C4-2B (cell line): ENCODE data around the gene ZNF391.

Experiments used
- CTCF ChIP-seq: fragments of 450-650 bp; conservative IDR thresholded peaks from 2 replicates; pipeline ENCODE4 v1.5.1; 2017; ENCODE audit warnings: mild to moderate bottlenecking
- ZFX ChIP-seq: fragments of 450-650 bp; IDR thresholded peaks from 2 replicates; pipeline ENCODE4 v1.6.1; 2017

GRCh38 chr6:27370391-27370790 is 18.2 kb upstream of the ZNF391 start:
- TF ChIP-seq CTCF (no peak), ZFX (no peak)
